OCI-LY7 (cell line): ENCODE results near the gene PRRT1B. TPM values are rescaled to one million over a fixed set of nuclear protein-coding genes. Genes with fewer than 3 reads are reported as not detected.

ENCODE experiments used
- BruUV-seq: library from RNA; stranded (reverse); fragments of 400-500 nt; replicated peaks from 2 replicates; lab custom pipeline; 2021; lab: Mats Ljungman, UMichigan
- CTCF ChIA-PET: fragments of 300-600 bp; sonication (Branson Sonifier 250); formaldehyde crosslinking; loops from one replicate; lab custom pipeline; 2022; ENCODE audit warnings: antibody characterized with exemption; ENCODE audit not compliant: unreplicated experiment; lab: Charles Lee
- POLR2A ChIA-PET: fragments of 300-600 bp; sonication (Branson Sonifier 250); formaldehyde crosslinking; loops from one replicate; lab custom pipeline; 2022; ENCODE audit warnings: antibody characterized with exemption; lab: Charles Lee
- DNase-seq: peaks from one replicate; pipeline ENCODE4 v3.0.0-alpha.2; 2015; ENCODE audit warnings: low spot score
- H2AFZ ChIP-seq: fragments of 200-600 bp; sonication (generic), shearing (Covaris generic); 2 replicates; pipeline ENCODE4 v1.6.1; 2014; ENCODE audit warnings: mild to moderate bottlenecking, antibody characterized with exemption, low read length, moderate library complexity
- H3K27ac ChIP-seq: fragments of 200-600 bp; sonication (generic); 2 replicates; pipeline ENCODE4 v1.5.1; 2014; ENCODE audit warnings: mixed run types, low read depth, mild to moderate bottlenecking, moderate library complexity, low read length, inconsistent platforms; ENCODE audit not compliant: poor library complexity, severe bottlenecking
- H3K36me3 ChIP-seq: fragments of 200-600 bp; sonication (generic); 2 replicates; pipeline ENCODE4 v1.6.1; 2014; ENCODE audit warnings: mild to moderate bottlenecking, antibody characterized with exemption, low read length, moderate library complexity, mixed read lengths; ENCODE audit not compliant: insufficient read depth
- H3K4me1 ChIP-seq: fragments of 200-600 bp; sonication (generic); 2 replicates; pipeline ENCODE4 v1.5.1; 2014; ENCODE audit warnings: mild to moderate bottlenecking, low read length; ENCODE audit not compliant: insufficient read depth, poor library complexity, severe bottlenecking
- H3K4me2 ChIP-seq: fragments of 200-600 bp; sonication (generic); 2 replicates; pipeline ENCODE4 v1.6.1; 2014; ENCODE audit warnings: mild to moderate bottlenecking, low read length
- H3K4me3 ChIP-seq: fragments of 200-600 bp; sonication (generic); 2 replicates; pipeline ENCODE4 v1.5.1; 2014; ENCODE audit warnings: mild to moderate bottlenecking, low read depth, low read length; ENCODE audit not compliant: poor library complexity, severe bottlenecking
- H3K79me2 ChIP-seq: fragments of 200-600 bp; sonication (generic); 2 replicates; pipeline ENCODE4 v1.6.1; 2016; ENCODE audit warnings: low read depth, mild to moderate bottlenecking, low read length, moderate library complexity, mixed read lengths; ENCODE audit not compliant: insufficient read depth
- H3K9me2 ChIP-seq: fragments of 200-600 bp; sonication (generic); 2 replicates; pipeline ENCODE4 v1.6.1; 2016; ENCODE audit warnings: mild to moderate bottlenecking, low read length, mixed read lengths; ENCODE audit not compliant: insufficient read depth
- H3K9me3 ChIP-seq: fragments of 200-600 bp; sonication (generic); 2 replicates; pipeline ENCODE4 v1.6.1; 2014; ENCODE audit warnings: mild to moderate bottlenecking, mixed run types, low read length, mixed read lengths
- H4K20me1 ChIP-seq: fragments of 200-600 bp; sonication (generic); 2 replicates; pipeline ENCODE4 v1.6.1; 2014; ENCODE audit warnings: mild to moderate bottlenecking, antibody characterized with exemption, low read length, moderate library complexity, mixed read lengths; ENCODE audit not compliant: insufficient read depth
- EZH2phosphoT487 ChIP-seq: fragments of 200-600 bp; sonication (generic); IDR thresholded peaks from 2 replicates; pipeline ENCODE4 v1.6.1; 2018; ENCODE audit warnings: low read depth, borderline replicate concordance, mild to moderate bottlenecking, mixed run types, antibody characterized with exemption, low read length, moderate library complexity, mixed read lengths
- intact Hi-C: fragments of 100-400 bp; cut with micrococcal nuclease; formaldehyde crosslinking; loops from one replicate; pipeline ENCODE4 v1.10.0; 2022; ENCODE audit not compliant: unreplicated experiment
- total RNA-seq, 2 experiments: library from RNA; depleted of rRNA in 1 of 2; stranded (reverse); fragments of >200 nt in 1 of 2; shearing (Covaris generic) in 1 of 2; gene quantifications; 2 replicates each; pipeline ENCODE4 v1.2.3, GENCODE V29; 2014 to 2022
- TF ChIP-seq, protein P1 (sequence below): fragments of 200-600 bp; sonication (generic); conservative IDR thresholded peaks from 2 replicates; pipeline ENCODE4 v1.5.1; 2014; ENCODE audit warnings: mild to moderate bottlenecking, antibody characterized with exemption, low read length, moderate library complexity, mixed read lengths

Gene PRRT1B
- total RNA-seq, 2 experiments from 2014 or later = not detected

DNA sequence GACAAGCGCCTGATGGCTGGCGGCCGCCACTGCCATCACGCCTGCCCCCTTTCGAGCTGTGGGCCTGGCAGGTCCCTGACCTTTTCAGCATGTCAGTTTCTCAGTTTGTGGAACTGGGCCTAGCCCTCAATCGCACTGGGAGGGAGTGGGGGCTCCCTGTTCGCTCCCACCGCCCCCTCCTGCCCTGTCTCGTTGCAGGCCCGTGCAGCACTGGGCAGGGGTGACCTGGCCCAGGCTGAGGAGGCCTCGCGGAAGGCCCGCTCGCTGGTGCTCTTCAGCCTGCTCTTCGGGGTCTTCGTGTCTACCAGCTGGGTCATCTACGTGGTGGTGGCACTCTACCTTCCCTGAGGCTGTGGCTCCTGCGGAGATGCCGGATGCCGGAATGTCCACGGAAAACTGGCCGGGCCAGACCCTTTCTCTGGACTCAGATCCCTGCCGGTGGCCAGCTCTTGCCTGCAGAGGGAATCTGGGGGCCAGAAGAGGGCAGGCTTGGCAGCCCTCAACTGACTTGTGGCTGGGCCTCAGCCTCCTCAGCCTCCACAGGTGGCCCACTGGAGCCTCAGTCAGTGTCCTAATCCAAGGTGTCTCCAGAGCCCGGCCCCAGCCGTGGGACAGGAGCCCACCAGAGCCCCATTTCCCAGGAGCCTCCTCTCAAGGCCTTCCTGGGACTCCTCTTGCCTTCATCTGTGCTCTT, 12.7 kb downstream of the PRRT1B start:
- Histone ChIP-seq H3K4me1 (no peaks in the 10 kb centered on the region), H3K4me2 (no peak overlapping the region), H3K9me3 (0 out of 2 replicates have a peak, but pooled peaks cover 10% of the 10 kb centered on the region), H4K20me1 (no peaks in the 10 kb centered on the region), H2AFZ (no peak overlapping the region), H3K27ac (no peak overlapping the region), H3K36me3 (no peaks in the 10 kb centered on the region), H3K4me3 (no peak overlapping the region), H3K79me2 (no peaks in the 10 kb centered on the region), H3K9me2 (no peaks in the 10 kb centered on the region)
- intact Hi-C loops = no loop called here
- no peak for DNase-seq
- TF ChIP-seq, protein P1, sequence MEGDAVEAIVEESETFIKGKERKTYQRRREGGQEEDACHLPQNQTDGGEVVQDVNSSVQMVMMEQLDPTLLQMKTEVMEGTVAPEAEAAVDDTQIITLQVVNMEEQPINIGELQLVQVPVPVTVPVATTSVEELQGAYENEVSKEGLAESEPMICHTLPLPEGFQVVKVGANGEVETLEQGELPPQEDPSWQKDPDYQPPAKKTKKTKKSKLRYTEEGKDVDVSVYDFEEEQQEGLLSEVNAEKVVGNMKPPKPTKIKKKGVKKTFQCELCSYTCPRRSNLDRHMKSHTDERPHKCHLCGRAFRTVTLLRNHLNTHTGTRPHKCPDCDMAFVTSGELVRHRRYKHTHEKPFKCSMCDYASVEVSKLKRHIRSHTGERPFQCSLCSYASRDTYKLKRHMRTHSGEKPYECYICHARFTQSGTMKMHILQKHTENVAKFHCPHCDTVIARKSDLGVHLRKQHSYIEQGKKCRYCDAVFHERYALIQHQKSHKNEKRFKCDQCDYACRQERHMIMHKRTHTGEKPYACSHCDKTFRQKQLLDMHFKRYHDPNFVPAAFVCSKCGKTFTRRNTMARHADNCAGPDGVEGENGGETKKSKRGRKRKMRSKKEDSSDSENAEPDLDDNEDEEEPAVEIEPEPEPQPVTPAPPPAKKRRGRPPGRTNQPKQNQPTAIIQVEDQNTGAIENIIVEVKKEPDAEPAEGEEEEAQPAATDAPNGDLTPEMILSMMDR = no peak
- no peak for TF ChIP-seq EZH2phosphoT487
- no TSS peak for BruUV-seq
- ChIA-PET CTCF (no interaction called here), POLR2A (no interaction called here)

DNA sequence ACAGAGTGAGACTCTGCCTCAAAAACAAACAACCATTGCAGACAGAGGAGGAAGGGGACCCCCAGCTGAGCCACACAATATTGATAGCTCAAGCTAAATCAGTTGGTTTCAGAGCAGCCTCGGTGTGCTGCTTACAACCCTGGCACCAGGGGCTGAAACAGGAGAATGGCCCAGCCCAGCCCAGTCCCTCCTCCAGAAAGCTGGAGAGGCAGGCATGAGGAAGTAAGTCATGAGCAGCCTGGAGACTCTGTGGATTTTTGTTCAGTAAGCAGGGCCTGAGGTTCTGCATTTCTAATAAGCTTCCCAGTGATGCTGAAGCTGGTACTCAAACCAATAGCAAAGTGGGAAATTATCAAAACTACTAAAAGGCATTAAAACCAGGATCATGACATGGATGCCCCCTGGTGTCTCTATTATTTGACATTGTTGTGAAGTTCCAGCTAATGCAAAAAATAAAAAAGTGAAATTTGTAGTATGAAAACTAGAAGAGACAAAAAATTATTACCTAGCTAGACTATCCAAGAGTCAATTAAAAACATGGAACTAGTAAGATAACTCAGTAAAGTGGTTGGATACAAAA, 14.2 kb downstream of the PRRT1B start:
- no peak overlapping the region for H3K4me2 ChIP-seq
- ChIA-PET POLR2A (interaction anchor here (0.7 to 0.8 kb wide), 2 partner anchors 111 to 371 kb away, joined by 3 to 8 read pairs; no protein-coding TSS in a partner anchor), CTCF (no interaction called here)
- H2AFZ ChIP-seq = no peak overlapping the region
- no peak overlapping the region for H3K27ac ChIP-seq
- no peaks in the 10 kb centered on the region for H3K4me1 ChIP-seq
- intact Hi-C loops = no loop called here
- no peak for DNase-seq
- no peaks in the 10 kb centered on the region for H3K79me2 ChIP-seq
- TF ChIP-seq EZH2phosphoT487 = no peak
- TF ChIP-seq, protein P1 = 0 out of 2 replicates have a peak, but pooled peaks have one; percentile 16
- 0 out of 2 replicates have a peak, but pooled peaks cover 10% of the 10 kb centered on the region for H3K9me3 ChIP-seq
- H3K36me3 ChIP-seq = no peaks in the 10 kb centered on the region
- H3K9me2 ChIP-seq = no peaks in the 10 kb centered on the region
- no peak overlapping the region for H3K4me3 ChIP-seq
- no TSS peak for BruUV-seq
- H4K20me1 ChIP-seq = no peaks in the 10 kb centered on the region
